ENCODE data around the gene ACSF3. TPM values are rescaled to one million over a fixed set of nuclear protein-coding genes. Genes with fewer than 3 reads are reported as not detected.

The ACSF3 gene
- total and polyA plus RNA-seq, 2 of the 4 experiments (the other 2 are of a cell fraction) = 9.5 to 14.2 TPM

Other genes with a start within 250 kb of the ACSF3 start
- gene GALNS, start 236.9 kb upstream of the ACSF3 start, total RNA-seq (2012; rRNA removed) = 7.2 TPM in 2 replicates
- gene GALNS, start 236.9 kb upstream of the ACSF3 start, polyA plus RNA-seq (2012; rRNA removed) = 30.2 and 32.5 TPM in 2 replicates
- gene TRAPPC2L, start 236.7 kb upstream of the ACSF3 start, total RNA-seq (2012; rRNA removed) = 84.2 and 102 TPM in 2 replicates
- gene TRAPPC2L, start 236.7 kb upstream of the ACSF3 start, polyA plus RNA-seq (2012; rRNA removed) = 109 and 112 TPM in 2 replicates
- gene PABPN1L, start 227.2 kb upstream of the ACSF3 start, total RNA-seq (2012; rRNA removed) = not detected in 2 replicates
- gene PABPN1L, start 227.2 kb upstream of the ACSF3 start, polyA plus RNA-seq (2012; rRNA removed) = not detected in 2 replicates
- gene CBFA2T3, start 116.6 kb upstream of the ACSF3 start, total RNA-seq (2012; rRNA removed) = not detected in 2 replicates
- gene CBFA2T3, start 116.6 kb upstream of the ACSF3 start, polyA plus RNA-seq (2012; rRNA removed) = not detected in 2 replicates
- 0.18 and 0.28 TPM in 2 replicates for gene CDH15, start 77.9 kb downstream of the ACSF3 start, total RNA-seq (2012; rRNA removed)
- 0.62 and 0.65 TPM in 2 replicates for gene CDH15, start 77.9 kb downstream of the ACSF3 start, polyA plus RNA-seq (2012; rRNA removed)
- gene SLC22A31, start 106.7 kb downstream of the ACSF3 start, total RNA-seq (2012; rRNA removed) = 0.18 and 0.56 TPM in 2 replicates
- 5.0 and 5.5 TPM in 2 replicates for gene SLC22A31, start 106.7 kb downstream of the ACSF3 start, polyA plus RNA-seq (2012; rRNA removed)
- 8.3 and 9.9 TPM in 2 replicates for gene ZNF778, start 123.9 kb downstream of the ACSF3 start, total RNA-seq (2012; rRNA removed)
- gene ZNF778, start 123.9 kb downstream of the ACSF3 start, polyA plus RNA-seq (2012; rRNA removed) = 4.1 and 5.6 TPM in 2 replicates